IMR-90 (cell line): ENCODE data around the gene FAM184A. TPM values are rescaled to one million over a fixed set of nuclear protein-coding genes. Genes with fewer than 3 reads are reported as not detected.

ENCODE experiments used
- ATAC-seq: fragments of 200-7000 bp; cut with Tn5 transposase; 2 replicates; pipeline ENCODE4 v1.9.1; 2020; ENCODE audit warnings: low read depth, mild to moderate bottlenecking, moderate library complexity
- BruUV-seq: library from RNA; stranded (reverse); fragments of 400-500 nt; replicated peaks from 2 replicates; lab custom pipeline; 2021; lab: Mats Ljungman, UMichigan
- CTCF ChIA-PET: fragments of 300-600 bp; formaldehyde crosslinking; extraction: SDS; loops from one replicate; lab custom pipeline; 2021; ENCODE audit warnings: antibody characterized with exemption; lab: Yijun Ruan, JAX
- POLR2A ChIA-PET: fragments of 300-600 bp; sonication (Branson Sonifier 250); formaldehyde crosslinking; loops from one replicate; lab custom pipeline; 2022; ENCODE audit warnings: antibody characterized with exemption; ENCODE audit not compliant: unreplicated experiment; lab: Charles Lee
- DNase-seq: peaks from one replicate; pipeline ENCODE4 v3.0.0; 2013
- H2AFZ ChIP-seq: replicated peaks from 2 replicates; pipeline ENCODE3; 2013; ENCODE audit warnings: low read length, mild to moderate bottlenecking; ENCODE audit not compliant: poor library complexity
- H2AK5ac ChIP-seq: 2 replicates; pipeline ENCODE4 v1.6.1; 2013; ENCODE audit warnings: low read depth, low read length, inconsistent platforms
- H2AK9ac ChIP-seq: replicated peaks from 2 replicates; pipeline ENCODE3; 2013; ENCODE audit warnings: mild to moderate bottlenecking, low read depth, low read length, moderate library complexity; ENCODE audit not compliant: poor library complexity
- H2BK120ac ChIP-seq: 2 replicates; pipeline ENCODE4 v1.6.1; 2013; ENCODE audit warnings: low read depth, low read length, inconsistent platforms
- H2BK15ac ChIP-seq: 3 replicates; pipeline ENCODE4 v1.6.1; 2013; ENCODE audit warnings: low read depth, low read length, inconsistent platforms
- H2BK20ac ChIP-seq: 2 replicates; pipeline ENCODE4 v1.6.1; 2013; ENCODE audit warnings: low read depth, mild to moderate bottlenecking, inconsistent platforms, low read length, moderate library complexity
- H2BK5ac ChIP-seq: 2 replicates; pipeline ENCODE4 v1.6.1; 2013; ENCODE audit warnings: mild to moderate bottlenecking, low read depth, low read length, inconsistent platforms; ENCODE audit not compliant: poor library complexity, severe bottlenecking
- H3K14ac ChIP-seq: replicated peaks from 2 replicates; pipeline ENCODE4 v1.6.1; 2013; ENCODE audit warnings: low read depth, low read length, inconsistent platforms
- H3K18ac ChIP-seq: 2 replicates; pipeline ENCODE4 v1.6.1; 2013; ENCODE audit warnings: low read depth, low read length, control low read depth
- H3K23ac ChIP-seq: 2 replicates; pipeline ENCODE4 v1.6.1; 2013; ENCODE audit warnings: low read depth, low read length, inconsistent platforms
- H3K27ac ChIP-seq: 2 replicates; pipeline ENCODE4 v1.5.1; 2013; ENCODE audit warnings: mild to moderate bottlenecking, control low read depth, low read length; ENCODE audit not compliant: insufficient read depth
- H3K27me3 ChIP-seq: 2 replicates; pipeline ENCODE4 v1.6.1; 2013; ENCODE audit warnings: low read length; ENCODE audit not compliant: control insufficient read depth, insufficient read depth
- H3K36me3 ChIP-seq: 2 replicates; pipeline ENCODE4 v1.6.1; 2013; ENCODE audit warnings: low read length, mixed read lengths; ENCODE audit not compliant: control insufficient read depth, insufficient read depth
- H3K4ac ChIP-seq: 2 replicates; pipeline ENCODE4 v1.6.1; 2013; ENCODE audit warnings: low read depth, low read length, inconsistent platforms
- H3K4me1 ChIP-seq: 2 replicates; pipeline ENCODE4 v1.6.1; 2013; ENCODE audit warnings: low read length, mixed read lengths; ENCODE audit not compliant: control insufficient read depth, insufficient read depth
- H3K4me2 ChIP-seq: 2 replicates; pipeline ENCODE4 v1.6.1; 2013; ENCODE audit warnings: low read depth, mild to moderate bottlenecking, control low read depth, low read length, moderate library complexity
- H3K4me3 ChIP-seq: 2 replicates; pipeline ENCODE4 v1.5.1; 2013; ENCODE audit warnings: low read depth, mild to moderate bottlenecking, control low read depth, low read length, moderate library complexity; ENCODE audit not compliant: insufficient read depth
- H3K56ac ChIP-seq: 2 replicates; pipeline ENCODE4 v1.6.1; 2013; ENCODE audit warnings: low read length, inconsistent platforms; ENCODE audit not compliant: insufficient read depth; ENCODE audit errors: extremely low read depth
- H3K79me1 ChIP-seq, 2 experiments: 2 replicates each; pipeline ENCODE4 v1.6.1; 2013; ENCODE audit warnings: low read length in 2 of 2, inconsistent platforms in 1 of 2, low read depth in 1 of 2
- H3K9ac ChIP-seq: 2 replicates; pipeline ENCODE4 v1.6.1; 2013; ENCODE audit warnings: low read depth, low read length, control low read depth
- H3K9me1 ChIP-seq: 2 replicates; pipeline ENCODE4 v1.6.1; 2013; ENCODE audit warnings: low read length, inconsistent platforms; ENCODE audit not compliant: insufficient read depth
- H3K9me3 ChIP-seq: 2 replicates; pipeline ENCODE4 v1.6.1; 2013; ENCODE audit warnings: low read length; ENCODE audit not compliant: control insufficient read depth, insufficient read depth
- H4K20me1 ChIP-seq: 2 replicates; pipeline ENCODE4 v1.6.1; 2013; ENCODE audit warnings: low read length, inconsistent platforms; ENCODE audit not compliant: insufficient read depth
- H4K5ac ChIP-seq: 2 replicates; pipeline ENCODE4 v1.6.1; 2013; ENCODE audit warnings: mild to moderate bottlenecking, low read depth, low read length, control low read depth
- H4K8ac ChIP-seq, 2 experiments: 2 replicates each; pipeline ENCODE4 v1.6.1; 2013; ENCODE audit warnings: low read depth in 2 of 2, low read length in 2 of 2, control low read depth in 1 of 2, inconsistent platforms in 1 of 2
- H4K91ac ChIP-seq: 2 replicates; pipeline ENCODE4 v1.6.1; 2013; ENCODE audit warnings: low read depth, low read length, inconsistent platforms; ENCODE audit not compliant: insufficient read depth
- BHLHE40 ChIP-seq: fragments of 150-350 bp; IDR thresholded peaks from 2 replicates; pipeline ENCODE4 v1.6.1; 2016; ENCODE audit warnings: mild to moderate bottlenecking, low read depth, low read length
- WGBS, 2 experiments: methylation state at CpG; one replicate each; pipeline versions ENCODE4 v1.1.5 to v1.1.7; 2013; ENCODE audit warnings: missing lambda C conversion rate in 2 of 2; ENCODE audit not compliant: insufficient read length in 1 of 2; ENCODE audit errors: extremely low coverage in 2 of 2; 5-methylcytosine and 5-hydroxymethylcytosine counted together
- dilution Hi-C: fragments of 300-500 bp; cut with HindIII; formaldehyde crosslinking; loops from one replicate; pipeline ENCODE4 v1.14.3; 2018; ENCODE audit warnings: low sequenced_read_pairs; ENCODE audit not compliant: unreplicated experiment
- in situ Hi-C: fragments of 300-500 bp; cut with MboI; formaldehyde crosslinking; loops from 3 replicates; pipeline ENCODE4 v1.14.3; 2019; ENCODE audit warnings: low sequenced_read_pairs, inconsistent platforms, mixed read lengths
- intact Hi-C: fragments of 100-400 bp; cut with micrococcal nuclease; formaldehyde crosslinking; loops from 2 replicates; pipeline ENCODE4 v1.10.0; 2022
- polyA plus RNA-seq, 3 experiments: library from polyadenylated mRNA; depleted of rRNA; stranded (reverse); fragments of >200 nt; gene quantifications; 2 replicates each; pipeline ENCODE4 v1.2.3, GENCODE V29; 2012; ENCODE audit warnings: low replicate concordance in 1 of 3
- total RNA-seq: library from RNA; depleted of rRNA; stranded (reverse); fragments of >200 nt; gene quantifications from 2 replicates; pipeline ENCODE4 v1.2.3, GENCODE V29; 2012
- TF ChIP-seq, protein P1 (sequence below): conservative IDR thresholded peaks from 2 replicates; pipeline ENCODE4 v1.5.1; 2012; ENCODE audit warnings: mild to moderate bottlenecking, low read depth, low read length, improper control_type of control experiment

Gene FAM184A
- total and polyA plus RNA-seq, 2 of the 4 experiments (the other 2 are of a cell fraction): 0.03 TPM; not detected in 1

DNA sequence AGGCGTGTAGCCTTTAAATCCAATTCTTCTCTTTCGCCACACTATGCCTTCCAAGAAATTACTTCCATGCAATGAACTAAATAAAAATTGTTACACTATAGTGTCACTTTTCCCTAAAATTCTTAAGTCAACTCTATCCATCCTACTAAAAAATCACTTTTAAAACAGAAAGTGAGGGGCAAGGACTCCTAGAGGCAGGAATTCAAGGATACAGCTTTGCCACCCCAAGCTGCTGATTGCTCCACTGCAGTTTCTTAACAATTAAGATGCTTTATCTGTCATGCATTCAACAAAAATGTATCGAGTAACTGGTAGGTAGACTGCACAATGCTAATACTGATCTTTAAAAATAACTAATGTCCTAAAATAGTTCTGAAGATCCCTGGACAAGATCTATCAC lies 147.8 kb downstream of the FAM184A start:
- Histone ChIP-seq H4K5ac (no peak overlapping the region), H2BK120ac (no peak overlapping the region), H3K79me1 (peaks cover 0 to 7% of the 10 kb centered on the region in 2 experiments; a peak in 2 of 4 replicates), H3K9me1 (no peaks in the 10 kb centered on the region), H2AK5ac (no peak overlapping the region), H2BK5ac (no peak overlapping the region), H3K36me3 (no peaks in the 10 kb centered on the region), H3K9me3 (no peaks in the 10 kb centered on the region), H3K4me2 (no peak overlapping the region), H3K4me3 (no peak overlapping the region), H3K18ac (no peak overlapping the region), H4K20me1 (no peaks in the 10 kb centered on the region), H2BK15ac (no peak overlapping the region), H3K27ac (no peak overlapping the region), H4K91ac (no peak overlapping the region), H4K8ac (no peak overlapping the region), H3K4me1 (no peaks in the 10 kb centered on the region), H3K23ac (no peak overlapping the region), H3K14ac (no peak overlapping the region), H3K4ac (no peak overlapping the region), H2BK20ac (no peak overlapping the region), H3K27me3 (no peaks in the 10 kb centered on the region), H2AK9ac (no peak overlapping the region), H3K9ac (no peak overlapping the region), H2AFZ (no peak overlapping the region), H3K56ac (no peak overlapping the region)
- ATAC-seq (no peak), DNase-seq (no peak)
- intact Hi-C loops: no loop called here
- 80% methylated on average over 1 of the region's 3 CpGs; no CpG with 5 or more reads in 1 of the 2 experiments for WGBS, 2 experiments
- dilution Hi-C loops: no loop called here
- no TSS peak for BruUV-seq
- in situ Hi-C loops: no loop called here
- TF ChIP-seq, protein P1, sequence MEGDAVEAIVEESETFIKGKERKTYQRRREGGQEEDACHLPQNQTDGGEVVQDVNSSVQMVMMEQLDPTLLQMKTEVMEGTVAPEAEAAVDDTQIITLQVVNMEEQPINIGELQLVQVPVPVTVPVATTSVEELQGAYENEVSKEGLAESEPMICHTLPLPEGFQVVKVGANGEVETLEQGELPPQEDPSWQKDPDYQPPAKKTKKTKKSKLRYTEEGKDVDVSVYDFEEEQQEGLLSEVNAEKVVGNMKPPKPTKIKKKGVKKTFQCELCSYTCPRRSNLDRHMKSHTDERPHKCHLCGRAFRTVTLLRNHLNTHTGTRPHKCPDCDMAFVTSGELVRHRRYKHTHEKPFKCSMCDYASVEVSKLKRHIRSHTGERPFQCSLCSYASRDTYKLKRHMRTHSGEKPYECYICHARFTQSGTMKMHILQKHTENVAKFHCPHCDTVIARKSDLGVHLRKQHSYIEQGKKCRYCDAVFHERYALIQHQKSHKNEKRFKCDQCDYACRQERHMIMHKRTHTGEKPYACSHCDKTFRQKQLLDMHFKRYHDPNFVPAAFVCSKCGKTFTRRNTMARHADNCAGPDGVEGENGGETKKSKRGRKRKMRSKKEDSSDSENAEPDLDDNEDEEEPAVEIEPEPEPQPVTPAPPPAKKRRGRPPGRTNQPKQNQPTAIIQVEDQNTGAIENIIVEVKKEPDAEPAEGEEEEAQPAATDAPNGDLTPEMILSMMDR: peak; percentile 17; the same call in 1 of the 2 replicates
- TF ChIP-seq BHLHE40: no peak
- POLR2A ChIA-PET: no interaction called here
- CTCF ChIA-PET: no interaction called here
